Hair follicular keratinocyte (primary cell): ENCODE results near the gene PFKP. TPM values are rescaled to one million over a fixed set of nuclear protein-coding genes. Genes with fewer than 3 reads are reported as not detected.

Experiments used
- total RNA-seq: library from RNA; depleted of rRNA; stranded (reverse); fragments of >200 nt; gene quantifications from 2 replicates; pipeline ENCODE4 v1.2.3, GENCODE V29; 2015

The PFKP gene
- 182 and 237 TPM in 2 replicates for total RNA-seq

DNA sequence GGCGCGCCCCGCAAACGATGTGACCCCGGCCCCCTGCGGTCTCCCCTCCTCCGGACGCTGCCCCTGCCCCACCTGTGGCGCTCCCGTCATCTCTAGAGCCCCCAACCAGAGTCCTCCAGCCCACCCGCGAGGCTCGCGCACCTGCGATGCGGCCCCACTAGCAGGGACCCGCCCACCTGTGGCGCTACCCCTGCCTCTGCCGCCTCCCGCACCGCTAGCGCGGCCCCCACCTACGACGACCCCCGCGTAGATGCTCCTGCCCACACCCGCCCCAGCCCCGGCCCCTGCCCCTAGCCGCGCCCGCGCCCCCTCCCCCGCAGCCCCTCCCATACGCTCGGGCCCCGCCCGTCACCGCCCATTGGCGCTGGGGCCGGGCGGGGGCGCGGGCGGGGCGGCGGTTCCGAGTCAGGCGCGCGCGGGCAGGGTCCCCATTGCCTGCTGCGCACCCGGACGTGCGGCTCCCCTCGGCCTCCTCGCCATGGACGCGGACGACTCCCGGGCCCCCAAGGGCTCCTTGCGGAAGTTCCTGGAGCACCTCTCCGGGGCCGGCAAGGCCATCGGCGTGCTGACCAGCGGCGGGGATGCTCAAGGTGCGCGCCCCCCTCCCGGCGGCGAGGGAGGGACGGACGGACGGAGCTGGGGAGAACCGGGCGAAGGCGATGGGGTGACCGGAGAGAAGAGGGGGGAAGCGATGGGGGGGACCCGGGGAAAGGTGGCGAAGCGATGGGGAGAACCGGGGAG is at the start of gene PFKP:
PFKP (plus strand) TSS at position 431 of the 741 bp plus-strand sequence; CDS start at position 479, 48 bp downstream.

DNA sequence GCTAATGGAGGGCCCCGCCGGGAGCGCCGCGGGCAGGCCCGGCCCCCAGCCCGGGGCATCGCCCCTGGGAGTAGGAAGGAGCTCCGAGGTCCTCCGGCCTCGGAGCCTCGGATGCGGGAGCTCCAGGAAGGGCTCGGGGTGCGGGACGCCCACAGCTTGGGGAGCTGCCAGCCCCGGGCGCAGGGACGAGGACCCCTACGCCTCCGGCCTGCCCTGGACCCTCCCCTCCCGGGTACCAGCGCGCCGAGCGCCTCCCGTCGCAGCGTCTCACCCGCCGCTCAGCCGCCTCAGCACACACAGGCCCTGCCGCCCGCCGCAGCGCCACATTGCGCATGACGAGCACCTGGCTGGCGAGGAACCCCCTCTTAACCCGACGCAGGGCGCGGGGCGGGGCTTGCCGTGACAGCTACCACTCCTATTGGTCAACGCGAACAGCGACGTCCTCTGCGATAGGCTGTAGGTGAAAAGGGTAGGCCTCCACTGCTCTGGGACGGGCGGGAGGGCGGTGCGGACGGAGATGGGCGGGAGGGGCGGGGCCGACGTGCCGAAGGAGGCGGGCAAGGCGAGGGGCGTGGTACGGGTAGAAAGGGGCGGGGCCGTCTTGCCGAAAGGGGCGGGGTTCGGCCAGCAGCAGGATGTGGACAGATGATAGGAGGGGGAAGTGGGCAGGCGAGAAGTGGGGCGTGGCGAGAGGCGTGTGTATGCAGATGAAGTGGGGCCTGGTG is 105.3 kb downstream of the PFKP start, which contains the start of gene PITRM1:
PITRM1 (minus strand) TSS at position 337 of the 725 bp plus-strand sequence; CDS start at position 327, 10 bp downstream.

Other genes starting within 250 kb of the PFKP start
- gene PITRM1, start 105.2 kb downstream of the PFKP start, total RNA-seq: 68.7 and 69.7 TPM in 2 replicates